VCaP (cell line): Measurements from ENCODE around the gene RFPL3.
"Not testable (repeated sequence)": the region's sequence is repeated elsewhere in the genome, so short reads cannot be mapped to it uniquely, and the experiment has no call there.

ENCODE experiments used
- H3K27ac ChIP-seq: fragments of 450-650 bp; 2 replicates; pipeline ENCODE4 v1.5.1; 2017
- CTCF ChIP-seq: fragments of 450-650 bp; conservative IDR thresholded peaks from 2 replicates; pipeline ENCODE4 v1.5.1; 2017; ENCODE audit warnings: mild to moderate bottlenecking, moderate library complexity

The RFPL3 gene

GRCh38 chr22:32357567-32357966 is at the start of gene RFPL3:
Gene RFPL3 (plus strand): TSS chr22:32357867. CDS start chr22:32358072, 205 bp downstream.
- H3K27ac ChIP-seq = not testable (repeated sequence)

- H3K27ac ChIP-seq = no peak overlapping the region
- TF ChIP-seq CTCF = no peak
These were observed 49.5 kb upstream of the RFPL3 start for GRCh38 chr22:32308191-32308590.

GRCh38 chr22:32308934-32309333 is 48.7 kb upstream of the RFPL3 start:
- H3K27ac ChIP-seq = no peak overlapping the region
- no peak for TF ChIP-seq CTCF

GRCh38 chr22:32309585-32310251 is 47.9 kb upstream of the RFPL3 start:
- TF ChIP-seq CTCF = peak; percentile 18
- no peak overlapping the region for H3K27ac ChIP-seq

GRCh38 chr22:32310777-32311176 is 46.9 kb upstream of the RFPL3 start:
- TF ChIP-seq CTCF = no peak
- no peak overlapping the region for H3K27ac ChIP-seq

- H3K27ac ChIP-seq = no peak overlapping the region
- no peak for TF ChIP-seq CTCF
These were observed 46.1 kb upstream of the RFPL3 start for GRCh38 chr22:32311551-32312071.

GRCh38 chr22:32312748-32313147 is 44.9 kb upstream of the RFPL3 start:
- no peak overlapping the region for H3K27ac ChIP-seq
- TF ChIP-seq CTCF = no peak

GRCh38 chr22:32313532-32313931 is 44.1 kb upstream of the RFPL3 start:
- H3K27ac ChIP-seq = no peak overlapping the region
- no peak for TF ChIP-seq CTCF
